ENCODE results near the gene STKLD1.

Gene STKLD1

GRCh38 chr9:133437753-133438531 lies 61.8 kb downstream of the STKLD1 start:
- no peaks in the 10 kb centered on the region for H3K36me3 ChIP-seq
- no peak overlapping the region for H3K27ac ChIP-seq
- no peaks in the 10 kb centered on the region for H3K27me3 ChIP-seq (ENCODE audit: insufficient read depth, low read depth, severe bottlenecking)
- peak; percentile 47 for DNase-seq
- no peaks in the 10 kb centered on the region for H3K9me3 ChIP-seq (ENCODE audit: severe bottlenecking)
- TF ChIP-seq CTCF (IDR thresholded peaks at IDR 0.05; ENCODE audit: low read depth, low read length), result peak; percentile 65
- H3K4me3 ChIP-seq (ENCODE audit: low read depth, low read length), result no peak overlapping the region

- no peak for DNase-seq
Measured at GRCh38 chr9:133439337-133439736, 63.2 kb downstream of the STKLD1 start.

GRCh38 chr9:133440874-133441273 lies 64.7 kb downstream of the STKLD1 start:
- no peak for DNase-seq
- Histone ChIP-seq H3K9me3 (ENCODE audit: severe bottlenecking) (no peaks in the 10 kb centered on the region), H3K27ac (no peak overlapping the region), H3K4me3 (ENCODE audit: low read depth, low read length) (no peak overlapping the region), H3K36me3 (no peaks in the 10 kb centered on the region), H3K27me3 (ENCODE audit: insufficient read depth, low read depth, severe bottlenecking) (no peaks in the 10 kb centered on the region)
- TF ChIP-seq CTCF (IDR thresholded peaks at IDR 0.05; ENCODE audit: low read depth, low read length), result no peak

More at GRCh38 chr9:133439337-133439736, 63.2 kb downstream of the STKLD1 start:
- no peak overlapping the region for H3K27ac ChIP-seq
- no peak for TF ChIP-seq CTCF (IDR thresholded peaks at IDR 0.05; ENCODE audit: low read depth, low read length)
- no peaks in the 10 kb centered on the region for H3K27me3 ChIP-seq (ENCODE audit: insufficient read depth, low read depth, severe bottlenecking)
- no peaks in the 10 kb centered on the region for H3K36me3 ChIP-seq
- no peak overlapping the region for H3K4me3 ChIP-seq (ENCODE audit: low read depth, low read length)
- H3K9me3 ChIP-seq (ENCODE audit: severe bottlenecking), result no peaks in the 10 kb centered on the region

GRCh38 chr9:133441571-133441970 lies 65.4 kb downstream of the STKLD1 start:
- Histone ChIP-seq H3K9me3 (ENCODE audit: severe bottlenecking) (no peaks in the 10 kb centered on the region), H3K36me3 (no peaks in the 10 kb centered on the region), H3K27ac (no peak overlapping the region), H3K27me3 (ENCODE audit: insufficient read depth, low read depth, severe bottlenecking) (no peaks in the 10 kb centered on the region), H3K4me3 (ENCODE audit: low read depth, low read length) (no peak overlapping the region)
- no peak for DNase-seq
- TF ChIP-seq CTCF (IDR thresholded peaks at IDR 0.05; ENCODE audit: low read depth, low read length), result no peak

- Histone ChIP-seq H3K4me3 (ENCODE audit: low read depth, low read length) (no peak overlapping the region), H3K27ac (no peak overlapping the region), H3K9me3 (ENCODE audit: severe bottlenecking) (no peaks in the 10 kb centered on the region), H3K36me3 (no peaks in the 10 kb centered on the region), H3K27me3 (ENCODE audit: insufficient read depth, low read depth, severe bottlenecking) (no peaks in the 10 kb centered on the region)
- no peak for DNase-seq
- no peak for TF ChIP-seq CTCF (IDR thresholded peaks at IDR 0.05; ENCODE audit: low read depth, low read length)
Measured at GRCh38 chr9:133443248-133443647, 67.1 kb downstream of the STKLD1 start.

GRCh38 chr9:133443982-133444381 lies 67.8 kb downstream of the STKLD1 start:
- Histone ChIP-seq H3K9me3 (ENCODE audit: severe bottlenecking) (no peaks in the 10 kb centered on the region), H3K27ac (no peak overlapping the region), H3K27me3 (ENCODE audit: insufficient read depth, low read depth, severe bottlenecking) (no peaks in the 10 kb centered on the region), H3K4me3 (ENCODE audit: low read depth, low read length) (no peak overlapping the region), H3K36me3 (no peaks in the 10 kb centered on the region)
- TF ChIP-seq CTCF (IDR thresholded peaks at IDR 0.05; ENCODE audit: low read depth, low read length), result no peak
- no peak for DNase-seq

Data from WERI-Rb-1 (cell line).